Uterus (tissue), 4 donors: ENCODE data around the gene MAP4K5. TPM values are rescaled to one million over a fixed set of nuclear protein-coding genes. Genes with fewer than 3 reads are reported as not detected.
"Not testable (repeated sequence)": the region's sequence is repeated elsewhere in the genome, so short reads cannot be mapped to it uniquely, and the experiment has no call there.

Source experiments
- DNase-seq, 2 donors: peaks; one replicate each; pipeline ENCODE4 v3.0.0-alpha.2; 2019 to 2020
- H3K27ac ChIP-seq, 2 donors: fragments of 200-600 bp; sonication (generic); 1 replicate in 1 of 2; 2 replicates in 1 of 2; pipeline ENCODE4 v1.5.1; 2016 to 2018
- H3K27me3 ChIP-seq, 2 donors: fragments of 200-600 bp; sonication (generic); one replicate each; pipeline ENCODE4 v1.5.1; 2018 to 2019; ENCODE audit warnings: control low read depth in 1 of 2
- H3K36me3 ChIP-seq, 2 donors: fragments of 200-600 bp; sonication (generic); one replicate each; pipeline ENCODE4 v1.5.1; 2019; ENCODE audit warnings: control low read depth in 1 of 2
- H3K4me1 ChIP-seq, 2 donors: fragments of 200-600 bp; sonication (generic); one replicate each; pipeline ENCODE4 v1.5.1; 2018 to 2019; ENCODE audit warnings: control low read depth in 1 of 2
- H3K4me3 ChIP-seq, 2 donors: fragments of 200-600 bp; sonication (generic); 1 replicate in 1 of 2; 2 replicates in 1 of 2; pipeline ENCODE4 v1.5.1; 2018 to 2019; ENCODE audit warnings: mild to moderate bottlenecking in 1 of 2
- H3K9me3 ChIP-seq, 2 donors: fragments of 200-600 bp; sonication (generic); one replicate each; pipeline ENCODE4 v1.5.1; 2019; ENCODE audit warnings: control low read depth in 1 of 2
- CTCF ChIP-seq, 4 experiments: fragments of 200-600 bp in 2 of 4; fragments of 450-650 bp in 2 of 4; sonication (generic) in 2 of 4; IDR thresholded peaks; one replicate each; pipeline ENCODE4 v1.5.1; 2016 to 2019; ENCODE audit warnings: antibody characterized with exemption in 4 of 4, mild to moderate bottlenecking in 2 of 4, moderate library complexity in 1 of 4
- POLR2A ChIP-seq, 2 donors: fragments of 450-650 bp; IDR thresholded peaks; one replicate each; pipeline ENCODE4 v1.6.1; 2016; ENCODE audit warnings: antibody characterized with exemption in 2 of 2, mild to moderate bottlenecking in 1 of 2, moderate library complexity in 1 of 2
- intact Hi-C: fragments of 100-400 bp; cut with DNase I; formaldehyde crosslinking; loops from one replicate; pipeline ENCODE4 v1.15.1; 2023; ENCODE audit warnings: low total_unique reads
- total RNA-seq, 4 donors: library from RNA; depleted of rRNA in 3 of 4; stranded (reverse); fragments of >200 nt in 3 of 4; gene quantifications; one replicate each; pipeline versions ENCODE4 v1.1.0 to v1.2.4, GENCODE V29; 2014 to 2023
- donor health status: DM: yes; HTN: yes; CAD: no.

The MAP4K5 gene
- total RNA-seq, 4 donors from 2014 or later, result 44.6 to 179 (median 97.8) TPM

- H3K9me3 ChIP-seq, result no peaks in the 10 kb centered on the region
- H3K27ac ChIP-seq, result no peak overlapping the region
- no peaks in the 10 kb centered on the region for H3K27me3 ChIP-seq
- no peaks in the 10 kb centered on the region for H3K4me1 ChIP-seq
- H3K36me3 ChIP-seq, result no peaks in the 10 kb centered on the region
- TF ChIP-seq POLR2A (IDR thresholded peaks at IDR 0.05), result no peak
- no peak for TF ChIP-seq CTCF (IDR thresholded peaks at IDR 0.05)
- no peak overlapping the region for H3K4me3 ChIP-seq
- no peak for DNase-seq
- intact Hi-C loops, result no loop called here
Observed at GRCh38 chr14:50541159-50541567, 8.8 kb upstream of the MAP4K5 start.

GRCh38 chr14:50539051-50539450 is 6.7 kb upstream of the MAP4K5 start:
- Histone ChIP-seq H3K4me3 (no peak overlapping the region), H3K27ac (no peak overlapping the region), H3K4me1 (no peaks in the 10 kb centered on the region), H3K27me3 (no peaks in the 10 kb centered on the region), H3K36me3 (no peaks in the 10 kb centered on the region), H3K9me3 (no peaks in the 10 kb centered on the region)
- TF ChIP-seq POLR2A (IDR thresholded peaks at IDR 0.05) (no peak), CTCF (IDR thresholded peaks at IDR 0.05) (no peak)
- intact Hi-C loops, result no loop called here
- no peak for DNase-seq

DNA sequence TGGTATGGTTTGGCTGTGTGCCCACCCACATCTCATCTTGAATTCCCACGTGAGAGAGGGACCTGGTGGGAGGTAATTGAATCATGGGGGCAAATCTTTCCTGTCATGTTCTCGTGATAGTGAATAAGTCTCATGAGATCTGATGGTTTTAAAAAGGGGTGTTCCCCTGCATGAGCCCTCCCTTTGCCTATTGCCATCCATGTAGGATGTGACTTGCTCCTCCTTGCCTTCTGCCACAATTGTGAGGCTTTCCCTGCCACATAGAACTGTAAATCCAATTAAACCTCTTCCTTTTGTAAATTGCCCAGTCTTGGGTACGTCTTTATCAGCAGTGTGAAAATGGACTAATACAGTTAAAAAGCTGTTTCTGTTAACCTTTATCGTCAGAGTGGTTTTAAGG is 5.7 kb upstream of the MAP4K5 start:
- DNase-seq, H3K36me3 ChIP-seq, H3K9me3 ChIP-seq, intact Hi-C loops, H3K4me1 ChIP-seq, H3K27me3 ChIP-seq, H3K27ac ChIP-seq, H3K4me3 ChIP-seq: not testable (repeated sequence)

DNA sequence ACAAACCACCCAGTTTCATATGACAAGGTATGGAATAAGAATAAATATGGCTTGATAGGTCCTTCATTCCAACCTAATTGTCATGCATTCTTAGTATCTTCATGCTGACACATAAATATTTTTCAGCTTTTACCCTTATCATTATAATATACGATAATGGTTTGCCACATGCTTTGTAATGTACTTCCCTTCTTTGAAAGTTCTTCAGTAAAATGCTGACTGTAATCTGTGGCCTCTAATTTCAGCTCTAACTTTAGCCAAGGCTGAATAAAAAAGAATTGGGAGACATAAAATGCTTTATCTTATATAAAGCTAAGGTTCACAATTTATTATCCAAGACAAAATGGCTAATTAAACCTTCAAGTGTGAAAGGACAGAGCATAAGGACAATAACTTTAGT is 2.6 kb upstream of the MAP4K5 start:
- Histone ChIP-seq H3K27me3 (no peaks in the 10 kb centered on the region), H3K9me3 (no peaks in the 10 kb centered on the region), H3K27ac (no peak overlapping the region), H3K4me1 (peaks cover 0 to 4% of the 10 kb centered on the region in 2 donors), H3K4me3 (no peak overlapping the region), H3K36me3 (no peaks in the 10 kb centered on the region)
- TF ChIP-seq CTCF (IDR thresholded peaks at IDR 0.05), result no peak
- TF ChIP-seq POLR2A (IDR thresholded peaks at IDR 0.05), result no peak
- intact Hi-C loops, result no loop called here
- DNase-seq, result no peak

- intact Hi-C loops, result no loop called here
- H3K4me3 ChIP-seq, result no peak overlapping the region
- no peak for DNase-seq
- no peak overlapping the region for H3K27ac ChIP-seq
- H3K9me3 ChIP-seq, result no peaks in the 10 kb centered on the region
- peaks cover 0 to 4% of the 10 kb centered on the region in 2 donors for H3K4me1 ChIP-seq
- no peaks in the 10 kb centered on the region for H3K36me3 ChIP-seq
- H3K27me3 ChIP-seq, result no peaks in the 10 kb centered on the region
- TF ChIP-seq POLR2A (IDR thresholded peaks at IDR 0.05), result no peak
- no peak for TF ChIP-seq CTCF (IDR thresholded peaks at IDR 0.05)
Observed at GRCh38 chr14:50534416-50534815, 2.0 kb upstream of the MAP4K5 start.

DNA sequence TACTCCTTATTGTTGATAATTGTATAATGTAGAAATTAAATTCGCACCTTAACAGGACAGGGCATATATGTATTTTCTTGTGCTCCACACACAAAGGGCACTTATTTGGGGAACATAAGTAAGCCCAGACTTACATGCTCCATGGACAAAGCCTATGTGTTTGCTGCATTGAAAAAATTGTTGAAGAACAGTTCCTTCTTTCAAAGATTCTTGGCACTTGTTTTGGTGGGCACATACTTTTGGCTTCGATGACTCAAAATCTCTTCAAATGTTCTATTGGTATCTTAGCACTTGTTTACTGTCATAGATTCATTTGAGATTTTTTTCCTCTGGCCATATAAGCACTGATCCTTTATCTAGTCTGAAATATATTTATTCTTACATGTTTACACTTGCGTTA is 1.4 kb upstream of the MAP4K5 start:
- peaks cover 0 to 10% of the 10 kb centered on the region in 2 donors for H3K4me1 ChIP-seq
- no peak overlapping the region for H3K27ac ChIP-seq
- no peaks in the 10 kb centered on the region for H3K36me3 ChIP-seq
- TF ChIP-seq POLR2A (IDR thresholded peaks at IDR 0.05) (no peak), CTCF (IDR thresholded peaks at IDR 0.05) (no peak)
- no peaks in the 10 kb centered on the region for H3K27me3 ChIP-seq
- no peak overlapping the region for H3K4me3 ChIP-seq
- intact Hi-C loops, result loop anchor here (2.0 kb wide), 1 partner anchor 215 kb away; no protein-coding TSS in a partner anchor
- no peak for DNase-seq
- H3K9me3 ChIP-seq, result no peaks in the 10 kb centered on the region
